Posterior cingulate gyrus (tissue), 11 donors: Measurements from ENCODE around the gene ZNF423.

Source experiments
- DNase-seq, 10 donors: peaks; one replicate each; pipeline versions ENCODE4 v3.0.0 to v3.0.0-alpha.2; 2020 to 2021; ENCODE audit warnings: mixed read lengths in 3 of 10
- intact Hi-C: fragments of 100-400 bp; cut with DNase I; formaldehyde crosslinking; loops from one replicate; pipeline ENCODE4 v1.15.1; 2023

Gene ZNF423

GRCh38 chr16:49598383-49599170 lies 257.3 kb downstream of the ZNF423 start:
- no peak for DNase-seq
- intact Hi-C loops, result no loop called here

GRCh38 chr16:49597796-49598195 lies 258.1 kb downstream of the ZNF423 start:
- intact Hi-C loops, result no loop called here
- no peak for DNase-seq

- peak in 1 of 10 donors; percentile 2 for DNase-seq
- intact Hi-C loops, result no loop called here
Observed at GRCh38 chr16:49596648-49597291, 259.1 kb downstream of the ZNF423 start.

GRCh38 chr16:49596068-49596467 lies 259.8 kb downstream of the ZNF423 start:
- DNase-seq, result peak in 1 of 10 donors; percentile 6
- intact Hi-C loops, result no loop called here

- DNase-seq, result peak in 1 of 10 donors; percentile 5
- intact Hi-C loops, result loop anchor here (5.0 kb wide), 1 partner anchor 103 kb away; no protein-coding TSS in a partner anchor
Observed at GRCh38 chr16:49594685-49595498, 261.0 kb downstream of the ZNF423 start.

- no peak for DNase-seq
- intact Hi-C loops, result loop anchor here (5.0 kb wide), 1 partner anchor 102 kb away; no protein-coding TSS in a partner anchor
Observed at GRCh38 chr16:49594153-49594552, 261.8 kb downstream of the ZNF423 start.

GRCh38 chr16:49593424-49594040 lies 262.4 kb downstream of the ZNF423 start:
- no peak for DNase-seq
- intact Hi-C loops, result loop anchor here (5.0 kb wide), 1 partner anchor 101 kb away; no protein-coding TSS in a partner anchor

- DNase-seq, result peak in 4 of 10 donors; percentile 15 to 35 (median 26)
- intact Hi-C loops, result loop anchor here (1.0 to 5.0 kb wide), 2 partner anchors 100 to 184 kb away; no protein-coding TSS in a partner anchor
Observed at GRCh38 chr16:49592546-49593423, 263.1 kb downstream of the ZNF423 start.

GRCh38 chr16:49590166-49590871 lies 265.6 kb downstream of the ZNF423 start:
- no peak for DNase-seq
- intact Hi-C loops, result loop anchor here (5.0 kb wide), 1 partner anchor 98 kb away; no protein-coding TSS in a partner anchor

GRCh38 chr16:49589544-49590031 lies 266.3 kb downstream of the ZNF423 start:
- intact Hi-C loops, result loop anchor here (5.0 kb wide), 1 partner anchor 97 kb away; no protein-coding TSS in a partner anchor

GRCh38 chr16:49588729-49589384 lies 267.1 kb downstream of the ZNF423 start:
- no peak for DNase-seq
- intact Hi-C loops, result no loop called here

More at GRCh38 chr16:49589544-49590031, 266.3 kb downstream of the ZNF423 start:
- no peak for DNase-seq

- intact Hi-C loops, result no loop called here
- DNase-seq, result peak in 1 of 10 donors; percentile 1
Observed at GRCh38 chr16:49588026-49588425, 267.9 kb downstream of the ZNF423 start.

- no peak for DNase-seq
- intact Hi-C loops, result no loop called here
Observed at GRCh38 chr16:49587511-49587910, 268.4 kb downstream of the ZNF423 start.

GRCh38 chr16:49586466-49587450 lies 269.2 kb downstream of the ZNF423 start:
- DNase-seq, result no peak
- intact Hi-C loops, result no loop called here

GRCh38 chr16:49585143-49585832 lies 270.6 kb downstream of the ZNF423 start:
- intact Hi-C loops, result no loop called here
- DNase-seq, result no peak

GRCh38 chr16:49583911-49584310 lies 272.0 kb downstream of the ZNF423 start:
- intact Hi-C loops, result no loop called here
- no peak for DNase-seq
